ENCODE results near the gene RBM20. TPM values are rescaled to one million over a fixed set of nuclear protein-coding genes. Genes with fewer than 3 reads are reported as not detected.

RBM20 gene
- total RNA-seq, 1 donor from 2014 or later: 3.3 TPM

DNA sequence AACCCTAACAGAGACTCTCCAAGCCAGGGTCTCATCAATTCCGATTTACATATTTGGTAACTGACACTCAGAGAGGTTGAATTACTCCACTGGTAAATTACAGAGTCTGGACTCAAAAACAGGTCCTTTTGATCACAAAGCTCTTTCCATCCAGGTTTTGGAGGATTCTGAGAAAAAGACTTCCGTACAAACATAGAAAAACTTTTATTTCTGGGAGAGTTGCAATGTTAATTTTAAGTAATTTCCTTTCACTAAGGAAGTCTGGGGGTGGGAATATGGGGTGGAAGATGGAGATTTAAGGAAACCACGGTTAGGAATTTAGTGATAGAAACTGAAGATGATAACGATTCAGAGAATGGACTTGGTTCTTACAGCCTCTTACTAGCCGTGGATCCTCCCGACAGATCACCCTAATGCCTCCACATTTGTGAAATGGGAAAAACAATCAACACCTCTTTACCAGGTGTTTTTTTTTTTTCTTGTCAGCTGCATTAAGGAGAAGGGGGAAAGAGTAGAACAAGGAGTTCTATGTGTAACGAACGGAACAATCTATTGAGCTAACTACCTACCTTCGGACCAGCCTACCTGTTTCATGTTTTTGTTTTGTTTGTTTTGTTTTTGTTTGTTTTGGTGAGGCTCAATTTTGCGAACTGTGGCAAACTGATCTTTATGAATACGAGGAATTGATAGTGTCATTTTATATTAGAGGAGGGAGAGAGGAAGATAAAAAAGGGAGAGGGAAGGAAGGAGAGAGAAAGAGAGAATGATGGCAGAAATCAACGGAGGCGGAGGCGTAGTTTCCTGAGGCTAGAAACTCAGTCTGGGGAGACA is 1.7 kb upstream of the RBM20 start:
- H3K4me3 ChIP-seq (ENCODE audit: low read depth, low read length): no peak overlapping the region
- H3K36me3 ChIP-seq (ENCODE audit: control insufficient read depth, insufficient read depth, low read length): no peaks in the 10 kb centered on the region
- TF ChIP-seq, protein P1, sequence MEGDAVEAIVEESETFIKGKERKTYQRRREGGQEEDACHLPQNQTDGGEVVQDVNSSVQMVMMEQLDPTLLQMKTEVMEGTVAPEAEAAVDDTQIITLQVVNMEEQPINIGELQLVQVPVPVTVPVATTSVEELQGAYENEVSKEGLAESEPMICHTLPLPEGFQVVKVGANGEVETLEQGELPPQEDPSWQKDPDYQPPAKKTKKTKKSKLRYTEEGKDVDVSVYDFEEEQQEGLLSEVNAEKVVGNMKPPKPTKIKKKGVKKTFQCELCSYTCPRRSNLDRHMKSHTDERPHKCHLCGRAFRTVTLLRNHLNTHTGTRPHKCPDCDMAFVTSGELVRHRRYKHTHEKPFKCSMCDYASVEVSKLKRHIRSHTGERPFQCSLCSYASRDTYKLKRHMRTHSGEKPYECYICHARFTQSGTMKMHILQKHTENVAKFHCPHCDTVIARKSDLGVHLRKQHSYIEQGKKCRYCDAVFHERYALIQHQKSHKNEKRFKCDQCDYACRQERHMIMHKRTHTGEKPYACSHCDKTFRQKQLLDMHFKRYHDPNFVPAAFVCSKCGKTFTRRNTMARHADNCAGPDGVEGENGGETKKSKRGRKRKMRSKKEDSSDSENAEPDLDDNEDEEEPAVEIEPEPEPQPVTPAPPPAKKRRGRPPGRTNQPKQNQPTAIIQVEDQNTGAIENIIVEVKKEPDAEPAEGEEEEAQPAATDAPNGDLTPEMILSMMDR (IDR thresholded peaks at IDR 0.05; ENCODE audit: insufficient read depth, low read length, poor library complexity, severe bottlenecking): no peak
- peaks cover 19% of the 10 kb centered on the region for H3K27me3 ChIP-seq (ENCODE audit: control insufficient read depth, insufficient read depth, low read length)
- no peak for DNase-seq (ENCODE audit: low read depth)

DNA sequence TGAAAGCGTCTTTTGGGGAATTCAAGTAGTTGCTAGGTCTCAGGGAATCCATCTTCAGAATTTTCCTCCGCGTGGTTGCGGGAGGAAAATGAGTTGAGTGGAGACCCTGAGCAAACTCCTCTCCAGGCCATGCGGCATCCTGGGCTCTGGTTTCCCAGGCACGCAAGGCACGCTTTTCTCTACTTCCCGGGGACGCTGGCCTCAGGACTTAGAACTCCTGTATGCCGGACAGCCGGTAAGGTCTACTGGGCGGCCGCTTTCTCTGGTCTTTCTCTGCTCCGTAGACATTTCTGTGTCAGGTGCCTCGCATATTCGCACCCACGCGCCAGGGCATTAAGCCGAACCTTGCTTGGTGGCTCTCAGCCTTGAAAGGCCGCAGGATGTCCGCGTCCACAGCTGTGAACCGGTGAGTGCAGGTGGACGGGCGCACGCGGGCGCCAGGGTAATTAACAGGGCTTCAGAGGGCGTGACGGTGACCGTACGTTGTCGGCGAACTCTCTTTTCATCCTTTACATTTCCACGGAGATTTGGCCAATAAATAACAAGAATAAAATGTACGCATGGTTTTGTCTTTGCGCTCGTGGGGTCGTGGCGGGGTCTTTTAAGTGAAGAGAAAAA is 992 bp upstream of the RBM20 start:
- Histone ChIP-seq H3K27me3 (ENCODE audit: control insufficient read depth, insufficient read depth, low read length) (peaks cover 19% of the 10 kb centered on the region), H3K36me3 (ENCODE audit: control insufficient read depth, insufficient read depth, low read length) (no peaks in the 10 kb centered on the region), H3K4me3 (ENCODE audit: low read depth, low read length) (peak overlapping the region; percentile 52)
- DNase-seq (ENCODE audit: low read depth): no peak
- TF ChIP-seq, protein P1 (IDR thresholded peaks at IDR 0.05; ENCODE audit: insufficient read depth, low read length, poor library complexity, severe bottlenecking): no peak

DNA sequence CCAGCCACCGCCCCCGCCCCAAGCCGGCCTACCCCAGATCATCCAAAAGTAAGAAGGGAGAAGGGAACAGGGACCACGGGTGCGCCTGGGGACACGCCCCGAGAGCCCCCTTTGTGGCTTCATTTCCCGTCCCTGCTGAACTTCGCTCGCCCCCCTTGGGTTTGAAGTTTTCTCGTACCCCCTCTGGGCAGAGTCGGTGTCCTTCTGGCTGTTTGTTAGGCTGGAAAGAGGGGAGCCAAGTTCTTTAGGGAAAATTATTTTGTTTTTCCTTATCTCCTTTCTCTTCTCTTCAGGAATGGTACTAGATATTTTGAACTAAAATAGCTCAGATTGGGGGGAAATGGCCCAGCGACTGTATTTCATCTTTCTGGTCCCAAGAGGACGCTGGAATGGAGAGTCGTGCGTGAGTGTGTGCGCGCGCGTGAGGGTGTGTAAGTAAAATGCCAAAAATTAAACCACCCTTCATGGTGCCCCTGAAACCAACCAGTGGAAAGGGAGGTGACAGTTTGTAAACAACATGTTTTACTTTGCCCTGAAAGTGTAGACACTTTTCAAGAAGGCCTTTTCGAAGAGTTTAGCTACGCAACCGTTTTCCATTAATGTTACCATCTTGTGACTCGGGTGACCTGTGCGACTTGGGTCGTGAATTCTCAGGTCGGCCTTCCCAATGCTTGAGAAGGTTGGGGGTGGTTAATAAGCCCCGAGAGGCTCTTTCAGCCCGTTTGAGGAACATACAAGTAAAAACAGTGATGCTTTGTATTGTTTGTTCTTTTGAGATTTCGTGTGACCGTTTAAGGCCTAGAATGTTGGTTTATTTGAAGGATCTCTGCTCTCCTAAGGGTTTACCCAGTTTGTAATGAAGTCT is 694 bp downstream of the RBM20 start:
- TF ChIP-seq, protein P1 (IDR thresholded peaks at IDR 0.05; ENCODE audit: insufficient read depth, low read length, poor library complexity, severe bottlenecking): no peak
- Histone ChIP-seq H3K27me3 (ENCODE audit: control insufficient read depth, insufficient read depth, low read length) (peaks cover 19% of the 10 kb centered on the region), H3K4me3 (ENCODE audit: low read depth, low read length) (peak overlapping the region; percentile 52), H3K36me3 (ENCODE audit: control insufficient read depth, insufficient read depth, low read length) (no peaks in the 10 kb centered on the region)
- DNase-seq (ENCODE audit: low read depth): no peak

DNA sequence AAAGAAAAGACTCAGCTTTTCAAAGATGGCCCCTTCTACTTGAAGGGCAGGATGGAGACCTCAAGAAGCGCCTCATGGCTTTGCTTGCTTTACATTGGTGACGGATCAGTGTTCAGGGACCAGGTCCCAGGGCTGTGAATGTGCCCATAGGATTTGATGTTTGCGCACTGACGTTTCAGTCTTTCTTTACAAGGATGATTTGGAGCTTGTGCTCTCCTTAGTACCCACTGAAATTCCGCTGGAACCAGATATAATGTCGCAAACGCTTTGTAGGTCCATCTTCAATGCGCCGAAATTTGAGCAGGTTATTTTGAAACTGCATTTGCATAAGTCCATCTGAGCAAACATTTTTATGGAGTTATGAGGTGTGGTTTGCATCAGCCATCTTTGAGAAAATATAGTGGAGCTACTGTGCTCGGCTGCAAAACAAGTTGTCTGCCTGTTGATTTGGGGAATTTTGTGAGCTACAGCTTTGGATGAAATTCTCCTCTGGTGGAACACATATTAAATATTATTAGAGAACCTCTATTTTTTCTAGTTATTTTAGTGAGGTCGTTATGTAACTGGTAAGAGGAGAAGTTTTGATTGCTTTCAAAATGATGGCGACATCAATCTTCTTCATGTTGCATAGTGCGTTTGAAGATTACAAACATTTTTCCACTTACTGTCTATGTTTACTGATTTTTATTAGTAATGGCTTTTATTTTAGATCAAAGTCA is 2.4 kb downstream of the RBM20 start:
- no peaks in the 10 kb centered on the region for H3K36me3 ChIP-seq (ENCODE audit: control insufficient read depth, insufficient read depth, low read length)
- TF ChIP-seq, protein P1 (IDR thresholded peaks at IDR 0.05; ENCODE audit: insufficient read depth, low read length, poor library complexity, severe bottlenecking): no peak
- DNase-seq (ENCODE audit: low read depth): no peak
- peaks cover 19% of the 10 kb centered on the region for H3K27me3 ChIP-seq (ENCODE audit: control insufficient read depth, insufficient read depth, low read length)
- no peak overlapping the region for H3K4me3 ChIP-seq (ENCODE audit: low read depth, low read length)

DNA sequence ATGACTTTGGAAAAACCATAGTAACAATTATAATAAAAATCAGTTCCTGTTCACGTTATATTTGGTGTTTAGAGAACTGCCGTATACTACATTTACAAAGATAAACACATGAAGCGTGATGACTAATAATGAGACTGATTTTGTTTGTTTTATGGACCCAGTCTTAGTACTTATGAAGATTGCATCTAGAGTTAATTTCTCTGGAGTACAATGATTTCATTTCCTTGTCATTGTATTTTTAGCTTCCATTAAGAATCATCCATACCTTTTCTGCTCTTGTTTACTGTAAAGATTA is 2.9 kb downstream of the RBM20 start:
- TF ChIP-seq, protein P1 (IDR thresholded peaks at IDR 0.05; ENCODE audit: insufficient read depth, low read length, poor library complexity, severe bottlenecking): no peak
- no peak for DNase-seq (ENCODE audit: low read depth)

More for the DNA sequence above, 2.9 kb downstream of the RBM20 start:
- H3K36me3 ChIP-seq (ENCODE audit: control insufficient read depth, insufficient read depth, low read length): no peaks in the 10 kb centered on the region
- H3K27me3 ChIP-seq (ENCODE audit: control insufficient read depth, insufficient read depth, low read length): peaks cover 19% of the 10 kb centered on the region
- H3K4me3 ChIP-seq (ENCODE audit: low read depth, low read length): no peak overlapping the region
